Stimulated activated CD4-positive, alpha-beta T cell treated with anti-CD3 and anti-CD28 coated beads, Interleukin-2, amount 100 ng/mL, for 48 hours (primary cell): ENCODE data around the gene RAET1L.
A peak's percentile ranks its signal among the peaks of the same experiment; 100 is the strongest.
"Not testable (repeated sequence)": the region's sequence is repeated elsewhere in the genome, so short reads cannot be mapped to it uniquely, and the experiment has no call there.

Source experiments
- DNase-seq, 2 donors: peaks; one replicate each; pipeline ENCODE4 v3.0.0-alpha.2; 2020

RAET1L gene

DNA sequence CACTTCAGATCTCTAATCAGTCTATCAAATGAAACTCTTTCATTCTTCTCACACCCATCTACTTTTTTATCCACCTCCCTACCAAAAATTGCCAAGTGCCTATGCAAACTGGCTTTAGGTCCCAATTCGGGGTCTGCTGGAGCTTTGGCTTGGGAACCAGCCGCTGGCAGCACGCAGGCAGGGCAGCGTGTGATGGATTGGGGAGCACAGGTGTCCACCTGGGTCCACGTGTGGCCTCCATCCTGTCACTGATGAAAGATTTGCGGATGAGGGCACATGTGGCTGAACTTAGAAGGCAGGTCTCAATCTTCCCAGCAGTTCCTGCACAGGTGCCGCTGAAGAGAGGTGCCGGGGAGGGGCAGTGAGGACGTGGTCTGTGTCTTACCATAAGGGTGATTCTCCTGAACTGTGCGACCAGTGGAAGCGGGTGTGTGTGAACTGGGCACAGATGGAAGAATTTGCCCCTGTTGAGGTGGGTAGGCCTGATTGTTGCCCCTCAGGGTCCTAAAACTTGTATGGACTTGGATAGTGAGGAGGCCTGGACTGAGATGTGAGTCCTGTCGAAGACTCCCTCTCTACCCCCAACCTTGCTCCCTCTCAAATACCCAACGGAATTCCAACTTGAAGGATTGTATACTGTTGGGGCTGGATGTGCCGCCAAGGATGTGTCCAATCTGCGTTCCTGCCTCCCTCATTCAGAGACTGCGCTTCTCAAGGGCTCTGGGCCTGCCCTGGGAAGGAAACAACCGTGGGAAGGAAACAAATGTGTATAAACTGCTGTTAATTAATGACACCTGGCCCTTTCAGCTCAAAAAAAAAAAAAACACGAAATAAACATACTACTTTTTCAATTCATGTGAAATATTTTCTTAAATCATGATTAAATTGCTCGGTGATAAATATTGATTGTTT, 18.4 kb upstream of the RAET1L start:
- no peak for DNase-seq

DNA sequence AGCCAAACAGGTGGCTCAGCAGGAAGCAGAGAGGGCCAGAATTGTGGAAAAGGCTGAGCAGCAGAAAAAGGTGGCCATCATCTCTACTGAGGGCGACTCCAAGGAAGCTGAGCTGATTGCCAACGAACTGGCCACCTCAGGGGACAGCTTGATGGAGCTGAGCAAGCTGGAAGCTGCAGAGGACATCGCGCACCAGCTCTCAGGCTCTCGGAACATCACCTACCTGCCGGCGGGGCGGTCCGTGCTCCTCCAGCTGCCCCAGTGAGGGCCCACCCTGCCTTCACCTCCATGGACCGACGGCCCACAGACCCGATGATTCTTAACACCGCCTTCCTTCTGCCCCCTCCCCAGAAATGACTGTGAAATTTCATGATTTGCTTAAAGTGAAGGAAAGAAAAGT, 17.8 kb upstream of the RAET1L start:
- DNase-seq = no peak

DNA sequence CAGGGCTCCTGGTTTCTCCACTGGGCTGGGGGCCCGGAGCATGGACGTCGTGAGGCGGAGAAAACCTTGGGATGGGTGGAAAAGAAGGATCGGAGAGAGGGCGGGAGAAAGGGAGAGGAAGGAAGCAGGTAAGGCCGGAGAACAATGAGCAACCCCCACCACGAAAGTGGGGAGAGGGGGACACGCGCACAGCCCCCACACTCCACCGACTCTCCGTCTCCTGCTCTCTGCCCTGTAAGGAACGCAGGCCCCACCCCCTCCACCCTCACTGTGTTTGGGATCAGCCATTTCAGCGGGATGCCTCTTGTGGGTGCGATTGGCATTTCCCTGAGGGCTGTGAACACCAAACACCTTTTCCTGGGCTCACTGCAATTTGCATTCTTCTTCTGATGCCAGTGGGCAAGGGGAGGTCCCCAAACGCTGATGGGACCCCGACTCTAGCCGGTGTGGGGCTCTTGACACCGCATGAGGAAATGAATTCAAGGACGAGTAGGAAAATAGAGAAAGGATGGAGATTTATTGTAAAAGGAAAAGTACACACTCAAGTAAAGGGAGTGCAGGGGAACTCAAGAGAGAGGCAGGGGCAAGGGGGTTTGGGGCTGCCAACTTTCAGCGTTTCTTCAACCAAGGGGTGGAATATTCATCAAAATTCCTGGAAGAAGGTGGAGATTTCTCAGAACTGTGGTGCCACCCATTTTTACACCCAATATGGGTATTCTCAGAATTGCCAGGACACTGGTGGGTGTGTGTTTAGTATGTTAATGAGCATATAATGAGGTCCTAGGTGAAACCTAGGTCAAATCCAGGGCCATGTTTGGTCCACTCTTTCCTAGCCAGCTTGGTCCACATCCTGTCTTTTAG, 13.1 kb upstream of the RAET1L start:
- DNase-seq = no peak

DNA sequence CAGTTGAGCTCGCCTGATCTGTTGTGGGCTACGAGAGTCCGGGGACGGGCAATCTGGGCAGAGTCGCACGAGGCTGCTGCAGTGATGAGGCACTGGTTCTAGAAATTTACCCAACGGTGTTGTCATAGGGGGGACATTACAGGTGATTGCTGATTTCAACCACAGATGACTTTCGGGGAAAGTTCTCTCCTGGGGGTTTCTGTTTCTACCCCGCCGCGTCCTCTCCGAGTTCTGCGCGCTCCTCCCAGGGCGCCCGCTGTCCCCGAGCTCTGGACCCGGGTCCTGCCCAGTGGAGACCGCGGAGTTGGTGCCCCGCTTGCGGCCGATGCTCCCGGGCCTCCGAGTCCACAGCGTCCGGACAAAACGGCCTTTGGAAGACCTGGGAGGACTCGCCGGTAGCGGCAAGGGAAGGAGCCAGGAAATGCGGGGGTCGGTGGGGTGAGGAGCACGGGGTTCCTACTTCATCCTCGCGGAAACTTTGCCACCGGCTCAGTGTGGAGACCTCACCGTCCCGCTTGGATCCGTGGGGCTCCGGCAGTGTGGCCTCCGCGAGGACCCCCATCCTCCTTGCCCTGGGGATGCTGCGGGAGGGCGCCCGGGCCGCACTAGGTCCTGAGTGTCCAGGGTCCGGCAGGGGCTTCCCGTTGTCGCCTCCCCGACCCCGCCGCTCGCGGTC, 12.3 kb upstream of the RAET1L start:
- DNase-seq = no peak

DNA sequence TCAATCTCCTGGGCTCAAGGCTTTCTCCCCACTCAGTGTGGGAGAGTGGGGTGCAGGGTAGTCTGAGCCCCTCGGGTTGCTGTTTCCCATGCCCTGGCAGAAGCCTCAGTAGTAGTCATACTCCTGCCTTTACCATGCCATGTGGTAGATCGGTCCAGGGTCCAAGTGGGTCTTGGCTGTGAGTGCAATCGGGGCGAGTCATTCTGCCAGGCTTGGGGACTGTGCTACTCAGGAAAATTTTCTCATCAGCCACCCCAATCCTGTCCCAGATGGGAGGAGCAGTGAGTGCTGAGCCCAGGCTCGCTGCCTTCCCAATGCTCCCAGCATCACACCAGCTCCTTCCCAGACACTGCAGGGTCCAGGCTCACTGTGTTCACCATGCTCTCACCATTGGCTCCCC, 10.7 kb upstream of the RAET1L start:
- no peak for DNase-seq

DNA sequence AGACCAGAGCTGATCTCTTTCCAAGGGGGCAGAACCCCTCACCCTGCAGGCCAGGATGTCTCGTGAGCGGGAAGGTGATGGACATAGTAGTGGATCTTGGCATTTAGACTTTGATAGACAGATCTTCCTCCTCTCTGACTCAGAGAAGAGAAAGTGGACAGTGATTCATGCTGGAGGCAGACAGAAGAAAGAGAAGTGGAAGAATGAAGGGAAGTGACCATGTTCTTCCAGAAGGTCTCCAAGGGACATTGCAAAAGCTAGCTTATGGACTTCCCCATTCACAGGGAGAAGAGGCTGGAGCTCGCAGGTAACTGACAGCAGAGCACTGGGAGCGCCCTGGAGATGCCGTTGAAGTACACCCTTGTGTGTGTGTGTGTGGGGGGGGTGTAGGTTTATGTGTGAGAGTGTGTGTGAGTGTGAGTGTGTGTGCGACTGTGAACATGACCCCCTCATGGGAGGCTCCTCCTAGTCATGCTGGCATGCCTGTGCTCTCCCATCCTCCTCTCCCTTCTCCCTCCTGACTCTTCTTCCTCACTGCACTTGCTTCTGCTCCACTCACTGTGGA, 8.0 kb upstream of the RAET1L start:
- DNase-seq = no peak

DNA sequence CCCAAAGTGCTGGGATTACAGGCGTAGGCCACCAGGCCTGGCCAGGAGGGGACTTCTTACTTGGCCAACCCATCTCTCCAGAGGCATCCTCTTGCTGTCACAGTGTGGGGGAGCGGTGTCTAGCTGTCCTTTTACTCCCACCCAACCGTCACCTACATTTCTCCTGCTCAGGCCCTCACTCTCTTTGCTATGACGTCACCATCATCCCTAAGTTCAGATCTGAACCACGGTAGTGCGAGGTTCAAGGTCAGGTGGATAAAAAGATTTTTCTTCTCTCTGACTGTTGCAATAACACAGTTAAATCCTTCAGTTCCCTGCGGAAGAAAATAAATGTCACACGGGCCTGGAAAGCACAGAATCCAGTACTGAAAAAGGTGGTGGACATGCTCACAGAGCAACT, 7.3 kb upstream of the RAET1L start:
- DNase-seq = no peak

DNA sequence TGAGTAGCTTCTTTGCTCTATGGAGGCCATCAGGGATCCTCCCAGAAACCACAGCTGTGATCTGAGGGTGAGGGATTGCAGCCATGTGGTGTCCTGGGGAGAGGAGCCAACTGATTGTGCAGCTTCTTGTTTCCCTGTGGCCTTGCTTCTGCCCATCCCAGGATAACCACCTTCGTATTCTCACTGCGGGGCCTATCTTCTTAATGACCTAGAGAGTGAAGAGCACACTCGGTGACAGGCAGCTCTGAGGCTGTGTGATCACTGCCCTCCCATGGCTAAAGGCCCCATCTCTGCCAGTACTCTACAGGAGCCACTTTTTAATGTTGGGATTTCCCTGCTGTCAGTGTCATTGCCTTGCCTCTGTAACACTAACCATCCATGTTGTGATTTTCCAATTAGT, 5.3 kb upstream of the RAET1L start:
- no peak for DNase-seq

DNA sequence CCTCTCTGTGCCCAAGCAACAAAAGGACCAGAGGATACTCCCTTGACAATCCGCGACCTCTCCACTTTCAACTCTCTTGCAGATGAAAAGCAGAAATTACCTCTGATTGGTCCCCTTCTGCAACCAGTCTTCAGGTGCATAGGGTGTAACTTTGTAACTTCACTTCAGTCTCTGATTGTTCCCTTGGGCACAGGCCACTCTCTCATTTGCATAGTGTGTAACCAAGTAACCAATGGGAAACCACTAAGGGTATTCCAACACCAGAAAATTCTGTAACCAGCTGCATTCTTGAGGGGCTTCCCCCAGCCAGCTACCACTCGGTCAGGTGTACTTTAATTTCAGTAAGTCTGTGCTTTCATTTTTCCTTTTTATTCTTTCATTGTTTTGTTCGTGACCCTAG, 4.4 kb upstream of the RAET1L start:
- no peak for DNase-seq

DNA sequence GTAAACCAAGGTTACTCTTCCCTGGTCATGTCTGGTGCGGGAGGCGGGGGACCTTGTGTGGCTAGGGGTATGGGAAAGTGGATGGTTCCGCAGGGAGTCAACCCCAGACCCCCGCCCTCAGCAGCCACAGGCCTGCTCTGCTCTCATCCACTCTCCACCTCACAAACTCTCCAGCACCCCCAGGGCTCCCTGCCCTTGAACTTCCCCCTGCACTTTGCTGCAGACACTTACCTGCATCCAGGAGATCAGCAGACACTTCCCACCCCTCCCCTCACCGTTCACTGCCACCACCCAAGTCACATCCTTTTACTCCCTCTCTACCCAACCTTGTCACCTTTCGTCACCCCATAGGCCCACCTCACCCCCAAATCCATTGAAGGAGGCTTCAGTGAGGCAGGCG, 3.9 kb upstream of the RAET1L start:
- no peak for DNase-seq

DNA sequence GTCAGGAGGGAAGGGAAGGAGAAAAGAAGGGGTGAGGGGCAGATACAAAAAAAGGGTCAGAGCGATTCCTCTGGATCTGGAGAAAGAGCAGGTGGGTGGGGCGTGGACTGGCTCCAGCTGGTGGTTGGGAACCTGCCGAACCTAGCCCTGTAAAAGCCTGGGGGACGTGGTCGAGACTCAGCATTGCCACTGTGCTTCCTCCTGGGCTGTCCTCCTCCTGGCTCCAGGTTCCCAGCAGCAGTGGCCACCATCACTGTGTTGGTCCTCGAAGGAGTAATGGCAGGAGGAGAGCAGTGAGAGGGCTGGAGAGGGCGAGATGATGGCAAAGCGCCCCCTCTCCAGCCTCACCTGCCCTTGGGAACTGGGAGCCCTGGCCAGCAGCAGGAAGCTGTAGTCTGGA, 3.5 kb upstream of the RAET1L start:
- no peak for DNase-seq

DNA sequence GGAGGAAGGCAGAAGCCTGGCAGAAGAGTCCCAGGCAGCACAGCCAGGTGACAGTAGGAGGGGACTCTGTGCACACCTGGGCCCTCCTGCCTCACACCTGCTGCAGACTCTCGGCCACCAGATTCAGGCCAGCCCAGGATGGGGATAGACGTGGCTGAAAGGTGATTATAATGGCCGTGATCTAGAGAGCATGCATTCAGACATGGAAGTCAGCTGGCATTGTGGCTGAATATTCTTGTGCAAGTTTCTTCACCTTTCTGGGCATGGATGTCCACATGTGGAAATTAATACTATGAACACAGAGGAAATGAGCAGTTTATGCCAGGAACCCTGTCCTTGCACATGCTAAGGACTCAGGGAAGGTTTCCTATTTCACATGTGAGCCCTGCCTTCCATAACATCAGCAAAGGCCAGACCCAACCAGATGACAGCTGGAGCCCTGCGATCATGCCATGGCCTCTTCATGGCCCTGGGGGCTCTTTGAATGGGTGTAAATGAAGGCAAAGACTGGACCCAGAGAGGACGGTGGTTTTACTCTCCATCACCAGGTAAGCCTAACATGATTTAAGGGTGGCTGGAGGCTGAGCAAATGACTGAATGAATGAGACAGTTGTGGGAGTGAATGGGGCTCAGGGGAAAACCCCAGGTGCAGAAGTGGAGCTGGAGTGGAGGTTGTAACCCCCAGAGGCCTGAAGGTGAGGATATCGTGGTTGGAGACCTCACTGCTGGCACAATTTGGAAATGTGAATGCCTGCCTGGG, 2.7 kb upstream of the RAET1L start:
- DNase-seq = no peak

DNA sequence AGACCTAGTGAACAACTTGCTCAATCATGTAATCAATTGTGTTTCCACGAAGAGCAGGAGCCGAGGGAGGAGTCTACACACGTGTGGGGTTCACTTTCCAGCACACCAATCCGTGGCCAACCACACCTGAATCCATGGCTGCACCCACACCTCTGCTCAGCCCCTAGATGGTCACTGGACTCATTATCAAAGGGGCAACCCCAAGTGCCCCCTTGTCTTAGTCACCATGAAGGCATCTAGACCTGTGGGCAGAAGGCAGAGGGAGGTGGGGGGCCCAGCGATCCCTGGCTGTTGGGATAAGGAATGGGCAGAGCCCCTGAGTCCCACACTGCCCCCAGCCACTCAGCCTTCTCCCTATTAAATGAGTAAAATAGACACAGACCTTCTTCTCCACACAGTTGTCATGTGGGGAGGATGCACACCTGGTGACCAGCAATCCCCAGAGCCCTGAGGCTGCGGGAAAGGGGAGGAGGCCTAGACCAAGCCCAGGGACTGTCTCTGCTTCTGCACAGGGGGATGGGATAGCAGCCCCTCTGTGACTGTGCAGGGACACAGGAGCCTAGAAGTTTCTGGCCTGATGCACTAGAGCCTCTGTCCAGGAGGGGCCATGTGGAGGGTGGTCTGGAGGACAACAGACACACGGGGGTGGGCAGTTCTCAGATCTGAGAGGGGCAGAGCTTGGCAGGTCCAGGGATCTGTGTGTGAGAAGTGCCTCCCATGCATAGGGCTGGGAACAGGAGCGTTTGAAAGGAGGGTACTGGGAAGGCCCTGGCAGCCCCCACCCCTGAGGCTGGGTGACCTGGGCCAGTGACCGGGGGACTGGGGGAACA, 1.9 kb upstream of the RAET1L start:
- no peak for DNase-seq

DNA sequence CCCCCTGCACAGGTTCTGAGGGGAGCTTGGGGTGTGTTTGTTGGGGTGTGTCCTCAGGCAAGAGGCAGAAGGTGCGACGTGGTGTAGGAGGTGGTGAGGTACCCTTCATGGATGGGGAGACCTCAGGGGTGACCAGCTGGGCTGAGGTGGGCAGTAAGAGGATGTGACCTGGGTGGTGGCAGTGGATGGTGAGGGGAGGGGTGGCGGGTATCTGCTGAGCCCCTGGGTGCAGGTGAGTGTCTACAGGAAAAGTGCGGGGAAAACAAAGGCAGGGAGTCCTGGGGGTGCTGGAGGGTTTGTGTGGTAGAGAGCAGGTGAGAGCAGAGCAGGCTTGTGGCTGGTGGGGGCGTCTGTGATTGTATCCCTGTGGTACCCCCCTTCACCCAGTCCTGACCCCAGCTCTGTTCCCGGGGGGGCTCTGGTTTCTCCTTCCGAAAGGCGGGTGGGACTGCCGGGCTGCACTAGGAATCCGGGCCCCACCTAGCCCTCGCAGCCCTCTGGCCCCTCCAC, 631 bp downstream of the RAET1L start:
- no peak for DNase-seq

DNA sequence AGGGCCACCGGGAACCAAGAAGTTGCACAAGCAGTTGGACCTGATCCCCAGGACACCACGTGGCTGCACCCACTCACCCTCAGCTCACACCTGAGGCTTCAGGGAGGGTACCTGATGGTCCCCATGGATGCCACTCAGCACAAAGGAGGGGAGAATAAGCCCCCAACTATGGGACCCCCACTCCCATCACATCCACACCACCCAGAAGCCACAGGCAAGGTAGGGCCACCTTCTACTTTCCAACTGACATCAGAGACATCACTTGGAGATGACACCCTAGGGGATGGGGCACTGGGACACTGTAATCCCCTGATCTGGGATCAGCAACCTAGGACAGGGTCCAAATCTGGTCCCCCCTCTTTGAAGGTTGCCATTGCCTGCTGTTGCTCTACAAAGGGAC, 1.3 kb downstream of the RAET1L start:
- DNase-seq = not testable (repeated sequence)

DNA sequence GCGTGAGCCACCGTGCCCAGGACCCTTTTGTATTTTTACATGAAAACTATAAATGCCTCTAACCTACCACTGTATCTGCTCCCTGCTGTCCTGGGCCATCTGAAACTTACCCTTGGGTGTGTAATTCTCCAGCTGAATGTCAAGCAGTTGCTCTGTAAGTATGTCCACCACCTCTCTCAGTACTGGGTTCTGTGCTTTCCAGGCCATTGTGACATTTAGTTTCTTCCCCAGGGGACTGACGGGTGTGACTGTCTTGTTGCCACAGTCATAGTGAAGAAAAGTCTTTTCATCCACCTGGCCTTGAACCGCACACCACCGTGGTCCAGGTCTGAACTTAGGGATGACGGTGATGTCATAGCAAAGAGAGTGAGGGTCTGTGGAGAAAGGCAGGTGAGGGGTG, 3.5 kb downstream of the RAET1L start:
- DNase-seq = not testable (repeated sequence)

DNA sequence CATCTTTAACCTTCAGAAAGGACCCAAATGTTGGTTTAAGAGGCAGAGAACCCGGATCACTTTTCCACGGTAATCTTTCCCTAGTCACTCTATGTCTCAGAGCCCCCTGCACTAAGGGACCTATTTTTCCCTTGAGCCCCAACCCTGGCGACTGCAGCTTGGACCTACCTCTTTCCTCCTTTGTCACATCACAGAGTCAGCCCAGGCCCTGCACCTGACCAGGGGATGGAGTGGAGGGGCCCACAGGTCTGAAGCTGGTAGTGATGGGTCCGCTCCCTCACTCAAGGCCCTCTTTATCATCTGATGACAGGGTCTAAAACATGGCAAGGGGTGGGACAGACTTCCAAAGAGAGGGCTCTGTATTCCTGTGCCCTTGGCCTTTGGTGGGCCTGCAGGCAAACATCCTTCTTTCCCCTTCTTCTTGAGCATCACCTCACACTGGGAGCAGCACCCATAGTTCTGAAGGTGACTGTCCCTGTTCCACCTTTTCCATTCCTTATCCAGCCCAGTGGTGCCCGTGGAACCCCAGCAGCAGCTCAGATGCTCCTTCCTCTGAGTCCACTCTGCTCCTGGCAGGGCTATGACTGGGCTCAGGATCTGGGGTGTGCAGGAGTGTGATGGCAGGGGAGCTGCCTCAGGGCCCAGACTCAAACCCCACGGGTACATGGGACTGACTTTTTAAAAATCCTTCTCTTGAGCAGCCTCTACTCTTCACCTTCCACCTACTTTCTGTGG, 6.3 kb downstream of the RAET1L start:
- DNase-seq = no peak

DNA sequence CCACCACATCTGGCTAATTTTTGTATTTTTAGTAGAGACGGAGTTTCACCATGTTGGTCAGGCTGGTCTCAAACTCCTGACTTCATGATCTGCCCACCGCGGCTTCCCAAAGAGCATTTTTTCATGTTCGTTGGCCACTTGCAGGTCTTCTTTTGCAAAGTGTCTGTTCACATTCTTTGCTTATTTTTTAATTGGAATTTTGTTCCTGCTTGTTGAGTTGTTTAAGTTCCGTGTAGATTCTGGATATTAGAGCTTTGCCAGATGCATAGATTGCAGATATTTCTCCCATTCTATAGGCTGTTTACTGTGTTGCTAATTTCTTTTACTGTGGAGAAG, 8.2 kb downstream of the RAET1L start:
- DNase-seq = not testable (repeated sequence)

DNA sequence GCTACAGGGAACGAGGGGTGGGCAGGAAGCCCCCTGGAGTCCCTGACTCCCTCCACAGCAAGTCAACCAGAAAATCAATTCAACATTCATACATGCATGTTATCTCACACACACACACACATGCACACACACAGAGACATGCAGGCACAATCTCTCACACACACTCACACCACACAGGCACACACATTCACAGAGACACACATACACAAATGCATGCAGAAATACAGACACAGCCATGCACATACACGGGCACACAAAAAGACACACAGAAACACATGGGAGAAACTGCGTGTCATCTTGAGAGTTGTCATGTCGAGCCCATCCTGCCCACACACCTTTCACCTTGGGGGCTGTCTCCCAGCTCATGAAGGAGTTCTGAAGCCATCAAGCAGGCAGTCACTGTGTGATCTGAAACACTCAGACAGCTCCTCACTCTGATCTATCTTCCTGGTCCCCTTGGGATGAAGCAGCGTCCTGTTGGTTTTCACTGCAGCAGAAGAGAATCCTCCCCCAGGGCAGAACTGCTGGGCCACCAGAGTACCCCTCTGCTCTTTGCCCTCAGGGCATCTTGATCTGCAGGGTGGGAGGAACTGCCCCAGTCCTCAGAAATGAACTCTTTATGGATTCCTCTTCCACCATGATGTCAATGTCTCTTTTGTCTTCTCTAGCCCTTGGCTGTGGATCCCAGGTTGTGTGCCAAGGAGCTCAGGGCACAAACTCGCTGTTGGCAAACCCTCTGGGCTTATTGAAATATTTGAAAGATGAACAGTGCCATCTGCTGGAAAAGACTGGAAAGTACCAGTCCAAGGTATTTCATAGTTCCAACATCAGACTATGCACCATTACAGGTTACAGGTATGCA, 8.8 kb downstream of the RAET1L start:
- DNase-seq = peak; percentile 50
